Right lobe of liver (tissue), 6 donors: ENCODE measurements around the gene NMD3. TPM values are rescaled to one million over a fixed set of nuclear protein-coding genes. Genes with fewer than 3 reads are reported as not detected.
A peak's percentile ranks its signal among the peaks of the same experiment; 100 is the strongest.

ENCODE experiments used
- ATAC-seq, 4 donors: fragments of 200-7000 bp; cut with Tn5 transposase; one replicate each; pipeline ENCODE4 v1.9.1; 2020; ENCODE audit warnings: mild to moderate bottlenecking in 4 of 4, moderate library complexity in 4 of 4
- DNase-seq, 3 donors: peaks; one replicate each; pipeline ENCODE4 v3.0.0-alpha.2; 2020
- H3K27ac ChIP-seq, 3 donors: fragments of 200-600 bp; one replicate each; pipeline ENCODE4 v1.8.0; 2022
- H3K27me3 ChIP-seq, 2 donors: fragments of 200-600 bp; one replicate each; pipeline ENCODE4 v1.8.0; 2022
- H3K36me3 ChIP-seq, 4 donors: fragments of 200-600 bp; sonication (generic) in 1 of 4; one replicate each; pipeline versions ENCODE4 v1.5.1 to v1.8.0; 2017 to 2022; ENCODE audit warnings: control low read depth in 1 of 4
- H3K4me1 ChIP-seq, 4 donors: fragments of 200-600 bp; sonication (generic) in 1 of 4; one replicate each; pipeline versions ENCODE4 v1.5.1 to v1.8.0; 2017 to 2022; ENCODE audit warnings: control low read depth in 1 of 4
- H3K4me3 ChIP-seq, 3 donors: fragments of 200-600 bp; one replicate each; pipeline ENCODE4 v1.8.0; 2022
- H3K9me3 ChIP-seq, 4 donors: fragments of 200-600 bp; sonication (generic) in 1 of 4; one replicate each; pipeline versions ENCODE4 v1.5.1 to v1.8.0; 2017 to 2022; ENCODE audit warnings: control low read depth in 1 of 4
- POLR2A ChIP-seq: fragments of 450-650 bp; IDR thresholded peaks from one replicate; pipeline ENCODE4 v1.6.1; 2017; ENCODE audit warnings: antibody characterized with exemption, mild to moderate bottlenecking
- WGBS: methylation state at CpG from one replicate; pipeline ENCODE4 v1.1.6; 2018; ENCODE audit warnings: low coverage, low lambda C conversion rate; ENCODE audit not compliant: insufficient coverage; ENCODE audit errors: missing lambda C conversion rate; 5-methylcytosine and 5-hydroxymethylcytosine counted together
- intact Hi-C, 2 donors: fragments of 100-400 bp; cut with DNase I; formaldehyde crosslinking; loops; one replicate each; pipeline versions ENCODE4 v1.11.2 to v1.14.1; 2022
- total RNA-seq, 6 experiments: library from RNA; depleted of rRNA in 2 of 6; stranded (reverse); fragments of >200 nt in 2 of 6; fragmentation: NEBNext Ultra II Directional in 3 of 6; extraction: Animal tissue kit (Norgen Biotek cat#: 25700) in 3 of 6; gene quantifications; one replicate each; pipeline versions ENCODE4 v1.1.0 to v1.2.4, GENCODE V29; 2016 to 2023
- TF ChIP-seq, protein P1 (sequence below), 4 donors: fragments of 200-600 bp in 3 of 4; fragments of 450-650 bp in 1 of 4; IDR thresholded peaks; one replicate each; pipeline versions ENCODE4 v1.5.1 to v1.8.0; 2016 to 2022; ENCODE audit warnings: antibody characterized with exemption in 4 of 4, mild to moderate bottlenecking in 2 of 4
- donor health status: DM: no; HTN: yes; CAD: no.
- donor health status: DM: no; HTN: no; CAD: no.
- donor health status: DM: no; HTN: no; CAD: no.
- donor health status: DM: no; HTN: yes; CAD: no.
- donor health status: DM: no; HTN: yes; CAD: no.

Gene NMD3
- total RNA-seq, 6 experiments from 2014 or later: 33.3 to 46.7 (median 42.2) TPM

DNA sequence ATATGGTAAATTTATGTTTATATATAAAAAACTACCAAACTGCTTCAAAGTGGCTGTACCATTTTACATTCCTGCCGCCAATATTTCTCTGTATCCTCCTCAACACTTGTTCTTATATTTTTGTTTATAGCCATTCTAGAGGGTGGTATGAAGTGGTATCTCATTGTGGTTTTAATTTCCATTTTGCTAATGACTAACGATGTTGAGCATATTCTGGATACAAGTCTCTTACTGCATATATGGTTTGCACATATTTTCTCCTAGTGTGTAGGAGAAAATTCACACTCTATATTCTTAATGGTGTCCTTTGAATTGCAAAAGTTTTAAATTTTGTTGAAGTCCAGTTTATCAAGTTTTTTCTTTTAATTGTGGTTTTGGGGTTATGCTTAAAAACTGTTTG lies 15.1 kb downstream of the NMD3 start:
- 95% methylated on average over 2 of the region's 2 CpGs for WGBS

DNA sequence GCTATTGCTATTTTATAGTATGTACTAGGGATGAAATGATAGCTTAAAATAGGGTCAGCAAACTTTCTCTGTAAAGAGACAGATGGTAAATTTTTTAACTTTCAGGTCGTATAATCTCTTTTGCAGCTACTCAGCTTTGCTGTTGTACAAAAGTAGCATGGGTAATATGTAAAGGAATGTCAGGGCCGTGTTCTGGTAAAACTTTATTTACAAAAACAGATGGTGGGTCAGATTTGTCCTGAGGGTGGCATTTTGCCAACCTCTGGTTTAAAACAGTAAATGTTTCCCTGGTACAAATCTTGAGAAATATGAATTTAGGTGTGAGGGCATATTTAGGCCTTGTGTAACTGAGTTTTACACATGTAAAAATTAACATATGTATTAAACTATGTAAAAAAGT lies 18.6 kb downstream of the NMD3 start:
- no peaks in the 10 kb centered on the region for H3K9me3 ChIP-seq
- intact Hi-C loops: no loop called here
- peaks cover 5 to 61% (median 26%) of the 10 kb centered on the region in 4 donors for H3K36me3 ChIP-seq
- DNase-seq (no peak), ATAC-seq (no peak)
- 57% methylated on average over 2 of the region's 2 CpGs for WGBS
- TF ChIP-seq, protein P1, sequence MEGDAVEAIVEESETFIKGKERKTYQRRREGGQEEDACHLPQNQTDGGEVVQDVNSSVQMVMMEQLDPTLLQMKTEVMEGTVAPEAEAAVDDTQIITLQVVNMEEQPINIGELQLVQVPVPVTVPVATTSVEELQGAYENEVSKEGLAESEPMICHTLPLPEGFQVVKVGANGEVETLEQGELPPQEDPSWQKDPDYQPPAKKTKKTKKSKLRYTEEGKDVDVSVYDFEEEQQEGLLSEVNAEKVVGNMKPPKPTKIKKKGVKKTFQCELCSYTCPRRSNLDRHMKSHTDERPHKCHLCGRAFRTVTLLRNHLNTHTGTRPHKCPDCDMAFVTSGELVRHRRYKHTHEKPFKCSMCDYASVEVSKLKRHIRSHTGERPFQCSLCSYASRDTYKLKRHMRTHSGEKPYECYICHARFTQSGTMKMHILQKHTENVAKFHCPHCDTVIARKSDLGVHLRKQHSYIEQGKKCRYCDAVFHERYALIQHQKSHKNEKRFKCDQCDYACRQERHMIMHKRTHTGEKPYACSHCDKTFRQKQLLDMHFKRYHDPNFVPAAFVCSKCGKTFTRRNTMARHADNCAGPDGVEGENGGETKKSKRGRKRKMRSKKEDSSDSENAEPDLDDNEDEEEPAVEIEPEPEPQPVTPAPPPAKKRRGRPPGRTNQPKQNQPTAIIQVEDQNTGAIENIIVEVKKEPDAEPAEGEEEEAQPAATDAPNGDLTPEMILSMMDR (IDR thresholded peaks at IDR 0.05): no peak
- TF ChIP-seq POLR2A: no peak
- H3K4me1 ChIP-seq: no peaks in the 10 kb centered on the region
- no peaks in the 10 kb centered on the region for H3K27me3 ChIP-seq
- H3K4me3 ChIP-seq: no peak overlapping the region
- no peak overlapping the region for H3K27ac ChIP-seq

More for the DNA sequence above, 15.1 kb downstream of the NMD3 start:
- Histone ChIP-seq H3K4me1 (no peaks in the 10 kb centered on the region), H3K4me3 (no peak overlapping the region), H3K9me3 (no peaks in the 10 kb centered on the region), H3K27ac (no peak overlapping the region), H3K36me3 (peaks cover 5 to 54% (median 23%) of the 10 kb centered on the region in 4 donors), H3K27me3 (no peaks in the 10 kb centered on the region)
- intact Hi-C loops: no loop called here
- no peak for DNase-seq
- no peak for TF ChIP-seq POLR2A
- TF ChIP-seq, protein P1 (IDR thresholded peaks at IDR 0.05): no peak
- ATAC-seq: no peak

DNA sequence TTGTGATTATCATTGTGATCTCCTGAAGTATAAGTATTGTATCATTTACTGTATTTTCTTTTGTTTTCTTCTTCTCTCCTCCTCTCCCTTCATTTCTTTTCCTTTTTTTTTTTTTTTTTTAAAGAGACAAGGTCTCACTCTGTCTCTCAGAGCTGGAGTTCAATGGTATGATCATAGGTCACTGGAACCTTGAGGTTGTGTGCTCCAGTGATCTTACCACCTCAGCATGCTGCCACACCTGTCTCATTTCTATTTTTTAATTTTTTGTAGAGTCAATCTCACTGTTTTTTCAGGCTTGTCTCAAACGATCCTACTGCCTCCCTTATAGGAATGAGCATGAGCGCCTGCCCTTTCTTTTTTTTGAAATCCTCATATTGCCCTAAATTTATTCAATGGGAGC lies 23.4 kb downstream of the NMD3 start:
- ATAC-seq (no peak), DNase-seq (no peak)
- Histone ChIP-seq H3K4me1 (peaks cover 0 to 6% (median 0%) of the 10 kb centered on the region in 4 donors), H3K36me3 (peaks cover 5 to 62% (median 28%) of the 10 kb centered on the region in 4 donors), H3K27ac (no peak overlapping the region), H3K27me3 (no peaks in the 10 kb centered on the region), H3K9me3 (no peaks in the 10 kb centered on the region), H3K4me3 (no peak overlapping the region)
- intact Hi-C loops: no loop called here
- TF ChIP-seq, protein P1 (IDR thresholded peaks at IDR 0.05): no peak
- TF ChIP-seq POLR2A: no peak
- 85% methylated on average over 2 of the region's 2 CpGs for WGBS

DNA sequence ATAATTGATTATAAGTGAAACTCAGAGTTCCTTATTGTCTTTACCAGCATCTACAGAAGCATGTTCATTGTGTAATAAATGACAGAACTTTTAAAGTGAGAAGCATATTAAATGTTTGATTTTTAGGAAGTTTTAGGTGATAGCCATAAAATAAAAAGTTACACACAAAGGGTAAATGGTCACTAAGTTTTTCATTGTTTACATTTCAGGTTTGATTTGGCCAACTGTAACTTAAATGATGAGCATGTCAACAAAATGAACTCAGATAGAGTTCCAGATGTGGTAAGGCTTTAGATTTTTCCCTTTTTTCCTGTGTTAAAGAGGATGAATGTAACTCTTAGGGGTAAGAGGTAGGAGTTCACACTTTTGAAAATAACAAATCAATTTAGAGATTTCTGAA lies 25.9 kb downstream of the NMD3 start:
- H3K36me3 ChIP-seq: peaks cover 5 to 78% (median 40%) of the 10 kb centered on the region in 4 donors
- DNase-seq: no peak
- no peaks in the 10 kb centered on the region for H3K27me3 ChIP-seq
- H3K4me3 ChIP-seq: no peak overlapping the region
- ATAC-seq: peak in 3 of 4 donors; percentile 21 to 59 (median 43)
- TF ChIP-seq POLR2A: no peak
- TF ChIP-seq, protein P1 (IDR thresholded peaks at IDR 0.05): no peak
- no peak overlapping the region for H3K27ac ChIP-seq
- intact Hi-C loops: no loop called here
- no peaks in the 10 kb centered on the region for H3K9me3 ChIP-seq
- peaks cover 0 to 6% (median 0%) of the 10 kb centered on the region in 4 donors for H3K4me1 ChIP-seq

DNA sequence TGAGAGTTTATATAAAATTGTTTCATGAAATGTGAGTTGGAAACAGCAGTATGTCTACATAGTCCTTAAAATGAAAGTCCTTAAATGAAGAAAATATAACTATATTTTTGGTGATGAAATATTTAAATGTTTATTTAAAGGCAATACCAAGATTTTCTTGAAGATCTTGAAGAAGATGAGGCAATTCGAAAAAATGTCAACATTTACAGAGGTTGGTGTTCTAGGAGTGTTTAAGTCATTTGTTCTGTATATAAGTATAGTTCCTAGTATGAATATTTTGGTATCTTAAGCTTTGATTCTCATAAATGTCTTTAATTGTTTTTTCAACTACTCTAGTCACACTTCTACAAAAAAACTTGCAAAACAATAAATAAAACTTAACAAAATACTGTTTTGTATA lies 29.0 kb downstream of the NMD3 start:
- WGBS: 69% methylated on average over 1 of the region's 1 CpG
- Histone ChIP-seq H3K9me3 (no peaks in the 10 kb centered on the region), H3K27ac (no peak overlapping the region), H3K27me3 (no peaks in the 10 kb centered on the region), H3K36me3 (peaks cover 0 to 68% (median 39%) of the 10 kb centered on the region in 4 donors), H3K4me3 (no peak overlapping the region), H3K4me1 (peaks cover 0 to 6% (median 0%) of the 10 kb centered on the region in 4 donors)
- DNase-seq (no peak), ATAC-seq (no peak)
- intact Hi-C loops: no loop called here
- TF ChIP-seq, protein P1 (IDR thresholded peaks at IDR 0.05): no peak
- no peak for TF ChIP-seq POLR2A
